CD4-positive, alpha-beta memory T cell (primary cell): ENCODE data around the gene RAB40C. TPM values are rescaled to one million over a fixed set of nuclear protein-coding genes. Genes with fewer than 3 reads are reported as not detected.

Source experiments
- CTCF ChIA-PET: fragments of 350-600 bp; sonication (Branson Sonifier 250); formaldehyde crosslinking; loops from one replicate; lab custom pipeline; 2021; ENCODE audit warnings: inconsistent platforms; ENCODE audit not compliant: partially characterized antibody; lab: Charles Lee
- POLR2A ChIA-PET: fragments of 350-600 bp; sonication (Branson Sonifier 250); formaldehyde crosslinking; loops from one replicate; lab custom pipeline; 2021; ENCODE audit not compliant: partially characterized antibody; lab: Charles Lee
- DNase-seq, 5 donors: peaks; one replicate each; pipeline versions ENCODE4 v3.0.0 to v3.0.0-alpha.2; 2020 to 2022; ENCODE audit warnings: mixed read lengths in 1 of 5
- H3K27ac ChIP-seq: one replicate; pipeline ENCODE4 v1.7.0; 2013; ENCODE audit warnings: low read depth, low read length
- H3K27me3 ChIP-seq: 2 replicates; pipeline ENCODE4 v1.7.0; 2013; ENCODE audit warnings: mild to moderate bottlenecking, low read length, moderate library complexity; ENCODE audit not compliant: insufficient read depth
- H3K36me3 ChIP-seq: 2 replicates; pipeline ENCODE4 v1.7.0; 2013; ENCODE audit warnings: mild to moderate bottlenecking, low read length, moderate library complexity; ENCODE audit not compliant: insufficient read depth
- H3K4me1 ChIP-seq: 2 replicates; pipeline ENCODE4 v1.7.0; 2013; ENCODE audit warnings: mild to moderate bottlenecking, low read length, moderate library complexity; ENCODE audit not compliant: insufficient read depth
- H3K4me3 ChIP-seq, 2 donors: one replicate each; pipeline ENCODE4 v1.7.0; 2013; ENCODE audit warnings: low read length in 2 of 2, mild to moderate bottlenecking in 1 of 2
- H3K9me3 ChIP-seq, 2 donors: one replicate each; pipeline ENCODE4 v1.7.0; 2013; ENCODE audit warnings: low read length in 2 of 2, control low read depth in 1 of 2; ENCODE audit not compliant: control insufficient read depth in 1 of 2
- H3K27ac Mint-ChIP-seq, 7 donors: one replicate each; pipeline ENCODE4 v1.8.0; 2020 to 2021; ENCODE audit warnings: mixed read lengths in 7 of 7, mild to moderate bottlenecking in 6 of 7, inconsistent platforms in 3 of 7, moderate library complexity in 3 of 7
- H3K27me3 Mint-ChIP-seq, 2 donors: one replicate each; pipeline ENCODE4 v1.8.0; 2020 to 2021; ENCODE audit warnings: mixed read lengths in 2 of 2
- H3K36me3 Mint-ChIP-seq, 2 donors: one replicate each; pipeline ENCODE4 v1.8.0; 2020 to 2021; ENCODE audit warnings: mixed read lengths in 2 of 2, inconsistent platforms in 1 of 2, mild to moderate bottlenecking in 1 of 2
- H3K4me1 Mint-ChIP-seq, 4 donors: one replicate each; pipeline ENCODE4 v1.8.0; 2020 to 2021; ENCODE audit warnings: mixed read lengths in 4 of 4, mild to moderate bottlenecking in 1 of 4
- H3K4me3 Mint-ChIP-seq, 8 donors: one replicate each; pipeline ENCODE4 v1.8.0; 2020 to 2021; ENCODE audit warnings: mixed read lengths in 8 of 8, mild to moderate bottlenecking in 7 of 8, moderate library complexity in 6 of 8, inconsistent platforms in 3 of 8
- H3K9me3 Mint-ChIP-seq, 8 donors: one replicate each; pipeline ENCODE4 v1.8.0; 2020 to 2021; ENCODE audit warnings: mixed read lengths in 8 of 8, mild to moderate bottlenecking in 5 of 8, inconsistent platforms in 3 of 8, moderate library complexity in 1 of 8
- intact Hi-C: fragments of 100-400 bp; cut with micrococcal nuclease; formaldehyde crosslinking; loops from one replicate; pipeline ENCODE4 v1.15.1; 2023
- polyA plus RNA-seq, 2 donors: library from polyadenylated mRNA; unstranded; fragments of 300-500 nt; fragmentation: Illumina TruSeq; gene quantifications; one replicate each; pipeline ENCODE4 v1.2.3, GENCODE V29; 2021
- total RNA-seq, 2 experiments: library from RNA; stranded (reverse); gene quantifications; one replicate each; pipeline ENCODE4 v1.2.3, GENCODE V29; 2021

RAB40C gene
- total and polyA plus RNA-seq, 4 experiments from 2014 or later = 6.8 to 25.6 (median 19.9) TPM

- ChIA-PET CTCF (no interaction called here), POLR2A (interaction anchor here (1.1 to 5.3 kb wide), 4 partner anchors 8 to 23 kb away, joined by 3 to 22 read pairs (median 8); partner anchors contain the start of genes STUB1 and WDR24)
- H3K36me3 ChIP-seq = peaks cover 25% of the 10 kb centered on the region
- no peaks in the 10 kb centered on the region for H3K27me3 ChIP-seq
- Mint-ChIP-seq H3K36me3 (peaks cover 0 to 18% of the 10 kb centered on the region in 2 donors), H3K4me3 (no peak overlapping the region), H3K9me3 (no peaks in the 10 kb centered on the region), H3K4me1 (peaks cover 5 to 28% (median 15%) of the 10 kb centered on the region in 4 donors), H3K27ac (no peak overlapping the region), H3K27me3 (no peaks in the 10 kb centered on the region)
- H3K4me3 ChIP-seq = no peak overlapping the region
- H3K9me3 ChIP-seq = no peaks in the 10 kb centered on the region
- H3K27ac ChIP-seq = no peak overlapping the region
- peaks cover 25% of the 10 kb centered on the region for H3K4me1 ChIP-seq
- intact Hi-C loops = no loop called here
- DNase-seq = no peak
These were observed 82.5 kb downstream of the RAB40C start for GRCh38 chr16:672371-672770.

DNA sequence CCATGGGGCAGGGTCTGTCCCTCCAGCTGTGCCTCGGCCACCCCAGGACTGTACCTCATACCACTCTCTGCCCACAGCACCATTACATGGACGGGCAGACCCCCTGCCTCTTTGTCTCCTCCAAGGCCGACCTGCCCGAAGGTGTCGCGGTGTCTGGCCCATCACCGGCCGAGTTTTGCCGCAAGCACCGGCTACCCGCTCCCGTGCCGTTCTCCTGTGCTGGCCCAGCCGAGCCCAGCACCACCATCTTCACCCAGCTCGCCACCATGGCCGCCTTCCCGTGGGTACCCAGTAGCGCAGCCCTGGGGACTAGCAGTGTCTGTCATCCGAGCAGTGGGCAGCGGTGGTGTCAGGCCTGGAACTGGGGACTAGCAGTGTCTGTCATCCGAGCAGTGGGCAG, 83.0 kb downstream of the RAB40C start:
- Mint-ChIP-seq H3K4me1 (peaks cover 2 to 23% (median 13%) of the 10 kb centered on the region in 4 donors), H3K27me3 (no peaks in the 10 kb centered on the region), H3K36me3 (peaks cover 0 to 18% of the 10 kb centered on the region in 2 donors), H3K27ac (peak overlapping the region in 1 of 7 donors; percentile 42), H3K4me3 (no peak overlapping the region), H3K9me3 (no peaks in the 10 kb centered on the region)
- POLR2A ChIA-PET = interaction anchor here (1.0 to 5.3 kb wide), 2 partner anchors 14 to 22 kb away, joined by 3 to 22 read pairs; no protein-coding TSS in a partner anchor
- no peaks in the 10 kb centered on the region for H3K9me3 ChIP-seq
- H3K27ac ChIP-seq = no peak overlapping the region
- peaks cover 25% of the 10 kb centered on the region for H3K36me3 ChIP-seq
- no peaks in the 10 kb centered on the region for H3K27me3 ChIP-seq
- H3K4me1 ChIP-seq = peaks cover 20% of the 10 kb centered on the region
- intact Hi-C loops = no loop called here
- DNase-seq = no peak
- CTCF ChIA-PET = no interaction called here
- H3K4me3 ChIP-seq = no peak overlapping the region

DNA sequence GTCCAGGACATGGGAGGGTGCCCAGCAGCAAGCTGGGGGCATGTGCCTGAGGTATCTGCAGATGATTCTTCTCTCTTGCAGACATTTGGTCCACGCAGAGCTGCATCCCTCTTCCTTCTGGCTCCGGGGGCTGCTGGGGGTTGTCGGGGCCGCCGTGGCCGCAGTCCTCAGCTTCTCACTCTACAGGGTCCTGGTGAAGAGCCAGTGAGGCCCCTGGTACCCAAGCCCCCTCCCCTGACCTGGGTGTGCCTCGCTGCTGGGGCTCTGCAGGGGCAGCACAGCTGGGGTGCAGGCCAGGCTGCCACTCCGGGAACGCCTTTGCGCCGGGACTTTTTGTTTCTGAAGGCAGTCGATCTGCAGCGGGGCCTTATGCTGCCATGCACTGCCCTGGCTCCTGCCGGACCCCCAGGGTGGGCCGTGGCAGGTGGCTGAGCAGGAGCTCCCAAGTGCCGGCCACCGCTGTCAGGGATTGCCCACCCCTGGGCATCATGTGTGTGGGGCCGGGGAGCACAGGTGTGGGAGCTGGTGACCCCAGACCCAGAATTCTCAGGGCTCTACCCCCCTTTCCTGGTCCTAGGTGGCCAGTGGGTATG, 83.6 kb downstream of the RAB40C start:
- no peaks in the 10 kb centered on the region for H3K27me3 ChIP-seq
- intact Hi-C loops = no loop called here
- H3K36me3 ChIP-seq = peaks cover 25% of the 10 kb centered on the region
- no peak overlapping the region for H3K4me3 Mint-ChIP-seq
- H3K27ac Mint-ChIP-seq = peak overlapping the region in 1 of 7 donors; percentile 10
- no peaks in the 10 kb centered on the region for H3K9me3 Mint-ChIP-seq
- H3K36me3 Mint-ChIP-seq = peaks cover 0 to 18% of the 10 kb centered on the region in 2 donors
- peaks cover 2 to 23% (median 13%) of the 10 kb centered on the region in 4 donors for H3K4me1 Mint-ChIP-seq
- ChIA-PET CTCF (no interaction called here), POLR2A (interaction anchor here (0.9 to 5.3 kb wide), 3 partner anchors 11 to 22 kb away, joined by 3 to 22 read pairs (median 5); partner anchors contain the start of gene JMJD8)
- H3K4me3 ChIP-seq = no peak overlapping the region
- no peaks in the 10 kb centered on the region for H3K9me3 ChIP-seq
- H3K4me1 ChIP-seq = peaks cover 20% of the 10 kb centered on the region
- no peak for DNase-seq
- no peaks in the 10 kb centered on the region for H3K27me3 Mint-ChIP-seq
- no peak overlapping the region for H3K27ac ChIP-seq

- H3K4me1 Mint-ChIP-seq = peaks cover 4 to 25% (median 15%) of the 10 kb centered on the region in 4 donors
- H3K27me3 ChIP-seq = no peaks in the 10 kb centered on the region
- no peaks in the 10 kb centered on the region for H3K27me3 Mint-ChIP-seq
- H3K36me3 Mint-ChIP-seq = peaks cover 0 to 18% of the 10 kb centered on the region in 2 donors
- no peak overlapping the region for H3K27ac ChIP-seq
- peak overlapping the region in 1 of 8 donors; percentile 64 for H3K4me3 Mint-ChIP-seq
- intact Hi-C loops = no loop called here
- peaks cover 19% of the 10 kb centered on the region for H3K4me1 ChIP-seq
- H3K9me3 Mint-ChIP-seq = no peaks in the 10 kb centered on the region
- no peak for DNase-seq
- peak overlapping the region in 2 of 7 donors; percentile 21 to 47 for H3K27ac Mint-ChIP-seq
- H3K36me3 ChIP-seq = peaks cover 25% of the 10 kb centered on the region
- H3K4me3 ChIP-seq = no peak overlapping the region
- H3K9me3 ChIP-seq = no peaks in the 10 kb centered on the region
- CTCF ChIA-PET = no interaction called here
- POLR2A ChIA-PET = interaction anchor here (1.0 to 5.3 kb wide), 4 partner anchors 10 to 32 kb away, joined by 5 to 22 read pairs (median 16); partner anchors contain the start of genes JMJD8, MCRIP2 and WDR24
These were observed 84.5 kb downstream of the RAB40C start for GRCh38 chr16:674214-674881.

DNA sequence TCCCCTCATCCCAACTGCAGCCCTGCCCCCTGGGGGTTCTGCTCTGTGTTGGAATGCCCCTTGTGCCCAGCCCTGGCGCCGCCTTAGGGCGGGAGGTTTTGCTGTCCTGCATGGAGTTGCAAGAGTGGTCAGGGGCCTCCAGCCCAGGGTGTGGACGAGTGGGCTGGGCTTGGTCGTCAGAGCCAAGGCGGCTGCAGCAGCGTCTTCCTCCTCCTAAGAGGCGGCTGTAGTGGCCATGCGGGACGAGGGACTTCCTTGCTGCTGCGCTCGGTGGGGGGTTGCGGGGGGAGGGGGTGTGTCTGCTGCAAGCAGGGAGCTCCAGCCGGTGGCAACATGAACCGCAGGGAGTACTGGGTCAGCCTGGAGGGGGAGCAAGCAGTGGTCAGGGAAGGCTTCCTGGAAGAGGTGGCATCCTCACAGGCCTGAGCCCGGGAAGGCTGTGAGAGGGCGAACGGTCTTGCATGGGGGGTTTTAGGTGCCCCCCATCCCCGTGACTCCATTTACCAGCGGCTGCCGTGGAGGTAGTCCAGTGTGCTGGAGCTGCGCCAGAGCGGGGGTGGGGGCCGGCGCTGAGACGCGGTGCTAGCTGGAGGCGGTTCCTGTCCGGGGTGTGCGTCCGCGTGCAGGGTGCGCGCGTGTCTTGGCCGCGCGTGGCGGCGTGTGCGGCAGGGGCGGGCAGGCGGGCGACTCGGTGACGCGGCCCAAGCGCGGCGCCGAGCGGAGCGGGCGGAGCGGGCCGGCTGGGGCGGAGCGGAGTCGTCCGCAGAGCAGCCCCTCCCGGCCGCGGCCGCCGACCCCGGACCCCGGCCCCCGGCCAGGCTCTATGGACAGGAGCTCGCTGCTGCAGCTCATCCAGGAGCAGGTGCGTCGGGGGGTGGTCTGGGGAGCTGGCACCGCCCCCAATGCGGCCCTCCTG, 85.4 kb downstream of the RAB40C start, which contains the start of gene RHBDL1:
Gene RHBDL1 (plus strand): TSS at position 704 of the 916 bp plus-strand sequence. CDS start 120 bp downstream, at position 824.
- H3K27me3 Mint-ChIP-seq = no peaks in the 10 kb centered on the region
- H3K27me3 ChIP-seq = no peaks in the 10 kb centered on the region
- DNase-seq = no peak
- peak within 1 kb of the TSS in 1 of 2 donors; percentile 24 for H3K4me3 ChIP-seq
- peak within 1 kb of the TSS in 2 of 7 donors; percentile 42 to 88 for H3K27ac Mint-ChIP-seq
- ChIA-PET CTCF (interaction anchor here (1.6 kb wide), 1 partner anchor 37 kb away, joined by 5 read pairs; no protein-coding TSS in a partner anchor), POLR2A (interaction anchor here (0.9 to 5.3 kb wide), 8 partner anchors 9 to 50 kb away, joined by 3 to 22 read pairs (median 4); partner anchors contain the start of genes ANTKMT, JMJD8, MCRIP2 and WDR24)
- peaks cover 18% of the 10 kb centered on the region for H3K36me3 ChIP-seq
- H3K9me3 ChIP-seq = no peaks in the 10 kb centered on the region
- peaks cover 19% of the 10 kb centered on the region for H3K4me1 ChIP-seq
- peaks cover 5 to 30% (median 18%) of the 10 kb centered on the region in 4 donors for H3K4me1 Mint-ChIP-seq
- H3K9me3 Mint-ChIP-seq = no peaks in the 10 kb centered on the region
- intact Hi-C loops = no loop called here
- H3K4me3 Mint-ChIP-seq = peak within 1 kb of the TSS in 5 of 8 donors; percentile 29 to 72 (median 48)
- peaks cover 0 to 13% of the 10 kb centered on the region in 2 donors for H3K36me3 Mint-ChIP-seq
- no peak within 1 kb of the TSS for H3K27ac ChIP-seq

DNA sequence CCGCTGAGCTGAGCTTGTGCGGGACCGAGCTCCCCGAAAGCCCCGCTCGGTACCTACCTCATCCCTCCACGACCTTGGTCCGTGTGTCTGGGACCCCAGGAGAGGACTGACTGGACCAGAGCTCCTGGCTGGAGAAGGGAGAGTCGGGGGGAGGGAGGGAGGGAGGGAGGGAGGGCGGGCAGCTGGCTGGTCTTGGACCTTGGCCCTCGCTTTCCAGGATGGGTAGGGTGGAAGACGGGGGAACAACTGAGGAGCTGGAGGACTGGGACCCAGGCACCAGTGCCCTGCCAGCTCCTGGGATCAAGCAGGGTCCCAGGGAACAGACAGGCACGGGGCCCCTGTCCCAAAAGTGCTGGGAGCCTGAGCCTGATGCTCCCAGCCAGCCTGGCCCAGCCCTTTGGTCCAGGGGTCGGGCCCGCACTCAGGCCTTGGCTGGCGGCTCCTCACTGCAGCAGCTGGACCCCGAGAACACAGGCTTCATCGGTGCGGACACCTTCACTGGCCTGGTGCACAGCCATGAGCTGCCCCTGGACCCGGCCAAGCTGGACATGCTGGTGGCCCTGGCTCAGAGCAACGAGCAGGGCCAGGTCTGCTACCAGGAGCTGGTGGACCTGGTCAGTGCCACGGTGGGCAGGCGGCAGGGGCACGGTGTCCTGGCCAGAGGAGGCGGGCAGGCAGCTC, 86.2 kb downstream of the RAB40C start:
- no peaks in the 10 kb centered on the region for H3K9me3 Mint-ChIP-seq
- H3K4me3 Mint-ChIP-seq = peak overlapping the region in 1 of 8 donors; percentile 25
- H3K27ac ChIP-seq = no peak overlapping the region
- peaks cover 0 to 14% of the 10 kb centered on the region in 2 donors for H3K36me3 Mint-ChIP-seq
- H3K4me1 Mint-ChIP-seq = peaks cover 5 to 32% (median 19%) of the 10 kb centered on the region in 4 donors
- H3K4me3 ChIP-seq = no peak overlapping the region
- no peaks in the 10 kb centered on the region for H3K27me3 ChIP-seq
- no peak for DNase-seq
- H3K27ac Mint-ChIP-seq = no peak overlapping the region
- ChIA-PET POLR2A (interaction anchor here (0.9 to 5.3 kb wide), 9 partner anchors 8 to 49 kb away, joined by 3 to 22 read pairs (median 4); partner anchors contain the start of genes ANTKMT, JMJD8, RHOT2 and WDR24), CTCF (interaction anchor here (1.0 to 1.6 kb wide), 3 partner anchors 9 to 36 kb away, joined by 3 to 5 read pairs (median 4); partner anchors contain the start of gene WDR24)
- H3K9me3 ChIP-seq = no peaks in the 10 kb centered on the region
- peaks cover 12% of the 10 kb centered on the region for H3K36me3 ChIP-seq
- H3K4me1 ChIP-seq = peaks cover 22% of the 10 kb centered on the region
- intact Hi-C loops = no loop called here
- no peaks in the 10 kb centered on the region for H3K27me3 Mint-ChIP-seq
